ENCODE measurements around the gene TBK1.

DNA sequence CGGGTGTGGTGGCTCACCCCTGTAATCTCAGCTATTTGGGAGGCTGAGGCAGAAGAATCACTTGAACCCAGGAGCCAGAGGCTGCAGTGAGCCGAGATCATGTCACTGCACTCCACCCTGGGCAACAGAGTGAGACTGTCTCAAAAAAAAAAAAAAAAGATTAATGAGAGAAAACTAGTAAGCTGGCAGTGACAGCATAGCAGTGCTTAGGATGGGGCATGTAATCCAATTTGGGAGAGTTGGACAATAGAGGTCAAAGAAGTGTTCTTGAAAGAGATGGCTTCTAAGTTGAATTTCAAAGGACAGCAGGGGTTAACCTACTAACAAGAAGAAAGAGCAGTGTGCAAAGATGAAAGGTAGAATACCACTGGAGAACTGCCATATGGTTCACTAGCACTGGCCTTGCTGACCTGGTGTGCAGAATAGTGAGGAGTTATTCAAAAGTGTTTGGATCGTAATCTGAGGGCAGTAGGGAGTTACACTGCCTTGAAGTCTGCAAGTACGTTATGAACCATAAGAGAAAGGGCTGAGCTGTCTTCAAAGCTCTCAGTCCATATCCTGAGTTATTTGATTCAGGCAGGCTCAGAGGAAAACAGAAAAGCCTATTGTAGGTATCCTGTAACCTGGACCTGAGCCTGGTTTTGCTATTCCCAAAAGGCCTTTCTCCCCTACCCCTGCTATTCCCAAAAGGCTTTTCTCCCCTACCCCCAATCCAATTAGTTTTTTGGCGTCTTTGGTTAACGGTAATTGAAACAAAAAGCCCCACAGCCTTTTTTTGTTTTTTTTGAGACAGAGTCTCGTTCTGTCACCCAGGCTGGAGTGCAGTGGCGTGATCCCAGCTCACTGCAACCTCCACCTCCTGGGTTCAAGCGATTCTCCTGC lies 44.3 kb upstream of the TBK1 start:
- no peak for TF ChIP-seq EZH2 (optimal IDR thresholded peaks at IDR 0.05; ENCODE audit: low read depth, low read length)
- TF ChIP-seq, protein P1, sequence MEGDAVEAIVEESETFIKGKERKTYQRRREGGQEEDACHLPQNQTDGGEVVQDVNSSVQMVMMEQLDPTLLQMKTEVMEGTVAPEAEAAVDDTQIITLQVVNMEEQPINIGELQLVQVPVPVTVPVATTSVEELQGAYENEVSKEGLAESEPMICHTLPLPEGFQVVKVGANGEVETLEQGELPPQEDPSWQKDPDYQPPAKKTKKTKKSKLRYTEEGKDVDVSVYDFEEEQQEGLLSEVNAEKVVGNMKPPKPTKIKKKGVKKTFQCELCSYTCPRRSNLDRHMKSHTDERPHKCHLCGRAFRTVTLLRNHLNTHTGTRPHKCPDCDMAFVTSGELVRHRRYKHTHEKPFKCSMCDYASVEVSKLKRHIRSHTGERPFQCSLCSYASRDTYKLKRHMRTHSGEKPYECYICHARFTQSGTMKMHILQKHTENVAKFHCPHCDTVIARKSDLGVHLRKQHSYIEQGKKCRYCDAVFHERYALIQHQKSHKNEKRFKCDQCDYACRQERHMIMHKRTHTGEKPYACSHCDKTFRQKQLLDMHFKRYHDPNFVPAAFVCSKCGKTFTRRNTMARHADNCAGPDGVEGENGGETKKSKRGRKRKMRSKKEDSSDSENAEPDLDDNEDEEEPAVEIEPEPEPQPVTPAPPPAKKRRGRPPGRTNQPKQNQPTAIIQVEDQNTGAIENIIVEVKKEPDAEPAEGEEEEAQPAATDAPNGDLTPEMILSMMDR (IDR thresholded peaks at IDR 0.05; ENCODE audit: low read length) = no peak
- no peak for TF ChIP-seq EZH2phosphoT487 (IDR thresholded peaks at IDR 0.05; ENCODE audit: low read length)
